ENCODE measurements around the gene IMP4. TPM values are rescaled to one million over a fixed set of nuclear protein-coding genes. Genes with fewer than 3 reads are reported as not detected.

The IMP4 gene
- total RNA-seq, 1 donor from 2014 or later, result 43.0 TPM

DNA sequence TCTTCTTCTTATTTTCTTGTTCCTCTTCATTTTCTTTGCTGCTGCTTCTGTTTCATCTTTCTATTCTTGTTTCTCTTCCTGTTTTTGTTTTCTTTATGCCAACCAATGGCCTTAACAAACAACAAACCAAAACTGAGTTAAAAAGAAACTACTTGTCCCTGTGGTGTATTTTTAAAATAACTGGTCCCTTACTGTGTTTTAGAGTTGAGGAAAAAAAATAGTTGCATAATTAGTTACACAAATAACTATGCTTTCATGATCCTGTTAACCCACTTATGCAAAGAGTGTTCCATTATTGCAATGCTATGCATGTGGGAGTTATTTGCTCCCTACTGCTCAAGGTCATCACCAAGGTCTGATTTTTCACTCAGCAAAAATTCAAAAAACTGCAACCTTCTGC is 39.5 kb upstream of the IMP4 start:
- Mint-ChIP-seq H3K36me3 (ENCODE audit: insufficient read depth) (no peaks in the 10 kb centered on the region), H3K9me3 (ENCODE audit: low read depth) (no peaks in the 10 kb centered on the region), H3K4me1 (ENCODE audit: low read depth) (no peaks in the 10 kb centered on the region), H3K27ac (no peak overlapping the region), H3K27me3 (peaks cover 27% of the 10 kb centered on the region), H3K4me3 (ENCODE audit: low read depth) (no peak overlapping the region)
- DNase-seq (ENCODE audit: low spot score, unreplicated experiment), result no peak
- TF ChIP-seq, protein P1, sequence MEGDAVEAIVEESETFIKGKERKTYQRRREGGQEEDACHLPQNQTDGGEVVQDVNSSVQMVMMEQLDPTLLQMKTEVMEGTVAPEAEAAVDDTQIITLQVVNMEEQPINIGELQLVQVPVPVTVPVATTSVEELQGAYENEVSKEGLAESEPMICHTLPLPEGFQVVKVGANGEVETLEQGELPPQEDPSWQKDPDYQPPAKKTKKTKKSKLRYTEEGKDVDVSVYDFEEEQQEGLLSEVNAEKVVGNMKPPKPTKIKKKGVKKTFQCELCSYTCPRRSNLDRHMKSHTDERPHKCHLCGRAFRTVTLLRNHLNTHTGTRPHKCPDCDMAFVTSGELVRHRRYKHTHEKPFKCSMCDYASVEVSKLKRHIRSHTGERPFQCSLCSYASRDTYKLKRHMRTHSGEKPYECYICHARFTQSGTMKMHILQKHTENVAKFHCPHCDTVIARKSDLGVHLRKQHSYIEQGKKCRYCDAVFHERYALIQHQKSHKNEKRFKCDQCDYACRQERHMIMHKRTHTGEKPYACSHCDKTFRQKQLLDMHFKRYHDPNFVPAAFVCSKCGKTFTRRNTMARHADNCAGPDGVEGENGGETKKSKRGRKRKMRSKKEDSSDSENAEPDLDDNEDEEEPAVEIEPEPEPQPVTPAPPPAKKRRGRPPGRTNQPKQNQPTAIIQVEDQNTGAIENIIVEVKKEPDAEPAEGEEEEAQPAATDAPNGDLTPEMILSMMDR (IDR thresholded peaks at IDR 0.05; ENCODE audit: unreplicated experiment), result no peak

DNA sequence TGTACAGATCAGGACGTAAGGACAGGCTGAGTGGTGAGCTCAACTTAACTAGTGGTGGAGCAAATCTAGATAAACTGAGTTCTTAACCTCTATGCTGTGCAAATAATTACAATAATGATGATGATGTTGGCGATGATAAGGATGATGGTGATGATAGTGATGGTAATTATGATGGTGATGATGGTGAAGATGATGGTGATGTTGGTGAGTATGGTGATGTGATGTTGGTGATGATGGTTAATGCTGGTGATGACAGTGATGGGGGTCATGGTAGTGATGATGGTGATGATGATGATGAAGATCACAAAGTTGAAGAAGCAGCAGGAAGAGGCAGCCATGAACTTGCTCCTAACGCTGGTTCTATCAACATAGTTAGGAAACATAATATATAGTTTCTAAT is 38.0 kb upstream of the IMP4 start:
- no peaks in the 10 kb centered on the region for H3K9me3 Mint-ChIP-seq (ENCODE audit: low read depth)
- TF ChIP-seq, protein P1 (IDR thresholded peaks at IDR 0.05; ENCODE audit: unreplicated experiment), result no peak
- H3K27me3 Mint-ChIP-seq, result peaks cover 28% of the 10 kb centered on the region

DNA sequence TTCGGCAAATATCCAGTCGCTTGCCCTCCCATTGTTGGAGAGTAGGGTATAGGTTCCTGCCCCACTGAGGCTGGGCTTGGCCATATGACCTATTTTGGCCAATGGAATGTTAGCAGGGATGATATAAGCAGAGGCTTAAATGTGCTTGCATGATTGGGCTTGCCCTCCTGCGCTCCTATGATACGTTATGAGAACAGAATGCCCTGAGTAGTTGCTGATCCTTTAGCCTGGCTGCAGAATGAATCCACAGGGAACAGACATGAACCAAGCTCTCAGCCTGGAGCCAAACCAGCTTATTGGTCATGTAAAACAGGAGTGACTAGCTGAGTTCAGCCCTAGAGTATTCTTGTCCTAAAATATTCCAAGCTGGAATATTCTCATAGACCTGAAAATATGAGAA is 34.8 kb upstream of the IMP4 start:
- Mint-ChIP-seq H3K4me1 (ENCODE audit: low read depth) (no peaks in the 10 kb centered on the region), H3K27me3 (peaks cover 24% of the 10 kb centered on the region), H3K9me3 (ENCODE audit: low read depth) (no peaks in the 10 kb centered on the region), H3K4me3 (ENCODE audit: low read depth) (no peak overlapping the region), H3K36me3 (ENCODE audit: insufficient read depth) (no peaks in the 10 kb centered on the region), H3K27ac (no peak overlapping the region)
- DNase-seq (ENCODE audit: low spot score, unreplicated experiment), result no peak
- TF ChIP-seq, protein P1 (IDR thresholded peaks at IDR 0.05; ENCODE audit: unreplicated experiment), result no peak

More for the DNA sequence above, 38.0 kb upstream of the IMP4 start:
- no peak for DNase-seq (ENCODE audit: low spot score, unreplicated experiment)
- no peaks in the 10 kb centered on the region for H3K4me1 Mint-ChIP-seq (ENCODE audit: low read depth)
- H3K27ac Mint-ChIP-seq, result no peak overlapping the region
- H3K4me3 Mint-ChIP-seq (ENCODE audit: low read depth), result no peak overlapping the region
- no peaks in the 10 kb centered on the region for H3K36me3 Mint-ChIP-seq (ENCODE audit: insufficient read depth)

DNA sequence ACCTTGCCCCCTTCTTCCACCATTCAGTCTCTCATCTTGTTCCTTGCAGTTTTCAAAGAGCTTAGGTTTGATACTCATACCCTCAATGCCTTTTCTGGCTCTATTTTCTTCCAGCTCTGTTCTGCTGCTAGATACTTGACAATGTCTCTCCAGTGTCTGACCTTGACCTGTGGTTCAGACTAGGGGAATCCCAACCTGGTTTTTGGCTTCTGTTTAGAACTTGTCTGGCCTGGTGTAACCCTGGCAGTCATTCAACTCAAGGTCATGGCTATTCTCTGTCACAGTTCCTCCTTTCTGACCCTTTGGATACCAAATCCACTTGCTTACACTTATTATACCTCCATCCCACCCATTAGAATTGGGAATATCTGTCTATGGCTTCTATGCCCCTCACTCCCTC is 31.8 kb upstream of the IMP4 start:
- DNase-seq (ENCODE audit: low spot score, unreplicated experiment), result no peak
- H3K4me1 Mint-ChIP-seq (ENCODE audit: low read depth), result no peaks in the 10 kb centered on the region
- peaks cover 22% of the 10 kb centered on the region for H3K27me3 Mint-ChIP-seq
- TF ChIP-seq, protein P1 (IDR thresholded peaks at IDR 0.05; ENCODE audit: unreplicated experiment), result no peak
- no peak overlapping the region for H3K27ac Mint-ChIP-seq
- no peaks in the 10 kb centered on the region for H3K36me3 Mint-ChIP-seq (ENCODE audit: insufficient read depth)
- H3K9me3 Mint-ChIP-seq (ENCODE audit: low read depth), result no peaks in the 10 kb centered on the region
- no peak overlapping the region for H3K4me3 Mint-ChIP-seq (ENCODE audit: low read depth)

DNA sequence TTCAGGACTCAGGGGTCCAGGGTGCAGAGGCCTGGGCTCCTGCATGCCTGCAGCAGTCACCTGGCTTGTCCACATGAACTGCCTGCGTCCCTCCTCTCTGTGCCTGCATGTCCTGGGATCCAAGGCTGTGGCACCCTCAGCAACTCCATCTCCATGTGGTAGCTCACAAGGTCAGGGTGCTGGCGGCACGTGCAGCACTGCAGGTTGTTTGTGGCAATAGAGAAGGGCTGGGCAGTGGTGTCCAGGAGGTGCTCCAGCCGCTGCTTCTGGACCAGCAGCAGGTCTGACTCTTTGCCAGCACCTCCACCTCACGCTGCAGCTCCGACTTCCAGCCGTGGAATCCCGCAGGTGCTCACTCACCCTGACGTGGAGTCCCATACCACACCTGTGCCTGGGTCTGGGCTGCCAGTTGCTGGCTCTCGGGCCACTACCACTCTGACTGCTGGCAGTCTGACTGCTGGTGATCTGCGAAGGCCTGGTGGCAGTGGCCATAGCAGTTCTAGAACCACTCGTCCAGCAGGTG is 28.8 kb upstream of the IMP4 start:
- no peaks in the 10 kb centered on the region for H3K36me3 Mint-ChIP-seq (ENCODE audit: insufficient read depth)
- DNase-seq (ENCODE audit: low spot score, unreplicated experiment), result no peak
- H3K9me3 Mint-ChIP-seq (ENCODE audit: low read depth), result no peaks in the 10 kb centered on the region
- no peaks in the 10 kb centered on the region for H3K4me1 Mint-ChIP-seq (ENCODE audit: low read depth)
- TF ChIP-seq, protein P1 (IDR thresholded peaks at IDR 0.05; ENCODE audit: unreplicated experiment), result no peak
- no peak overlapping the region for H3K27ac Mint-ChIP-seq
- no peak overlapping the region for H3K4me3 Mint-ChIP-seq (ENCODE audit: low read depth)
- H3K27me3 Mint-ChIP-seq, result peaks cover 6% of the 10 kb centered on the region
